Glutamatergic neuron (in vitro differentiated cells): Measurements from ENCODE around the gene LRRC75B. TPM values are rescaled to one million over a fixed set of nuclear protein-coding genes. Genes with fewer than 3 reads are reported as not detected.
A peak's percentile ranks its signal among the peaks of the same experiment; 100 is the strongest.
"Not testable (repeated sequence)": the region's sequence is repeated elsewhere in the genome, so short reads cannot be mapped to it uniquely, and the experiment has no call there.

Source experiments
- DNase-seq: peaks from one replicate; pipeline ENCODE4 v3.0.0; 2022
- H3K27ac Mint-ChIP-seq: one replicate; pipeline ENCODE4 v1.8.0; 2020; ENCODE audit warnings: mild to moderate bottlenecking, mixed read lengths, inconsistent platforms; ENCODE audit not compliant: unreplicated experiment
- H3K27me3 Mint-ChIP-seq: one replicate; pipeline ENCODE4 v1.8.0; 2020; ENCODE audit warnings: mild to moderate bottlenecking, moderate library complexity, mixed read lengths, inconsistent platforms; ENCODE audit not compliant: unreplicated experiment
- H3K36me3 Mint-ChIP-seq: one replicate; pipeline ENCODE4 v1.8.0; 2020; ENCODE audit warnings: mild to moderate bottlenecking, mixed read lengths, inconsistent platforms; ENCODE audit not compliant: unreplicated experiment
- H3K4me1 Mint-ChIP-seq: one replicate; pipeline ENCODE4 v1.8.0; 2020; ENCODE audit warnings: mild to moderate bottlenecking, low read depth, mixed read lengths, inconsistent platforms; ENCODE audit not compliant: unreplicated experiment
- H3K4me3 Mint-ChIP-seq: one replicate; pipeline ENCODE4 v1.8.0; 2020; ENCODE audit warnings: mild to moderate bottlenecking, mixed read lengths, inconsistent platforms; ENCODE audit not compliant: unreplicated experiment
- H3K9me3 Mint-ChIP-seq: one replicate; pipeline ENCODE4 v1.8.0; 2020; ENCODE audit warnings: mild to moderate bottlenecking, moderate library complexity, mixed read lengths, inconsistent platforms; ENCODE audit not compliant: unreplicated experiment
- CTCF ChIP-seq: fragments of 200-600 bp; sonication (generic); IDR thresholded peaks from one replicate; pipeline ENCODE4 v1.5.0; 2021; ENCODE audit not compliant: partially characterized antibody, unreplicated experiment
- total RNA-seq: library from RNA; stranded (reverse); fragmentation: NEBNext Ultra II Directional; extraction: Animal tissue kit (Norgen Biotek cat#: 25700); gene quantifications from one replicate; pipeline ENCODE4 v1.2.1, GENCODE V29; 2021; ENCODE audit not compliant: unreplicated experiment

The LRRC75B gene
- total RNA-seq, 1 donor from 2014 or later = 63.6 TPM

- no peak for TF ChIP-seq CTCF
- no peaks in the 10 kb centered on the region for H3K36me3 Mint-ChIP-seq
- H3K27me3 Mint-ChIP-seq = peaks cover 5% of the 10 kb centered on the region
- peaks cover 6% of the 10 kb centered on the region for H3K9me3 Mint-ChIP-seq
- peaks cover 8% of the 10 kb centered on the region for H3K4me1 Mint-ChIP-seq
- H3K4me3 Mint-ChIP-seq = peak overlapping the region; percentile 83
- peak overlapping the region; percentile 52 for H3K27ac Mint-ChIP-seq
- DNase-seq = no peak
Measured at GRCh38 chr22:24593836-24594568, 1.1 kb upstream of the LRRC75B start.

GRCh38 chr22:24593559-24593835 is 624 bp upstream of the LRRC75B start:
- H3K9me3 Mint-ChIP-seq, H3K36me3 Mint-ChIP-seq, H3K27me3 Mint-ChIP-seq, H3K4me1 Mint-ChIP-seq, DNase-seq: not testable (repeated sequence)
- Mint-ChIP-seq H3K4me3 (peak overlapping the region; percentile 83), H3K27ac (peak overlapping the region; percentile 89)

DNA sequence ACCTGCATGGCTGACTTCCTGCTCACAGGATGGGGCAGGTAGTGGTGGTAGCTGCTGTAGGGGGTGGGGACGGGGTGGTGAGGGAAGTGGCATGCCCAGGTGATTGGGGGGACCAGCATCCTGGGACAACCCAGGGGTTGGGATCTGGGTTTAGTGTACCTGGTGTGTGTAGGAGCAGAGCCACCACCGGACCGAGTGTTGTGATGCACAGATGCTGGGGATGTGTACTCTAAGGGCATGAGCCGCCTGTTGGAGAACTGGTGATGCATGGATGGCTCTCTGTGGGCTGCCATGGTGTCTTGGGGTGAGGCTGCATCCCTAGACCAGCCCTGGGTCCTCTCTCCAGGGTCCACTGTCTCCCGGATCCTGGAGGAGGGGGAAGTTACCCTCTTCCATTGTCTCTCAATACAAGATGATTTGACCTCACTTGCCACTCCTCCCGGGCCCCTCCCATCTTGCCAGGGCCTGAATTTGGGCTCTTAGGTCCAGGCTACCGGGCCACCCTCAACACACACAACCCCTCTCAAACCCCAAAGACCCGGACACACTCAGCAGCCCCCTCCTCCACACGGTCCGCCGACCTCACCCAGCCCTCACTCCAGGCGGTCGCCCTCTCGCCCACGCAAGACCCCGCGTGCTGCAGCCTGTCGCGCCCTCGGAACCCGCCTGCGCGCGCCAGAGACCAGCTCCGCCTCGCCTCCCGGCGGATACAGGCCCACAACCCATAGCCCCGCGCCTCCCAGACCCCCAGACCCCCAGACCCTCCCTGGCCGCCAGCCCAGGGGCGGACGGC is 619 bp downstream of the LRRC75B start:
- Mint-ChIP-seq H3K4me3 (peak overlapping the region; percentile 98), H3K4me1 (peaks cover 8% of the 10 kb centered on the region), H3K27ac (peak overlapping the region; percentile 98), H3K9me3 (peaks cover 6% of the 10 kb centered on the region), H3K36me3 (no peaks in the 10 kb centered on the region), H3K27me3 (peaks cover 5% of the 10 kb centered on the region)
- DNase-seq = peak; percentile 53
- TF ChIP-seq CTCF = no peak

GRCh38 chr22:24591286-24591830 is 1.5 kb downstream of the LRRC75B start:
- no peak for DNase-seq
- TF ChIP-seq CTCF = no peak
- no peak overlapping the region for H3K27ac Mint-ChIP-seq
- no peaks in the 10 kb centered on the region for H3K36me3 Mint-ChIP-seq
- H3K4me1 Mint-ChIP-seq = peaks cover 8% of the 10 kb centered on the region
- peaks cover 6% of the 10 kb centered on the region for H3K9me3 Mint-ChIP-seq
- H3K4me3 Mint-ChIP-seq = peak overlapping the region; percentile 42
- H3K27me3 Mint-ChIP-seq = peaks cover 5% of the 10 kb centered on the region

GRCh38 chr22:24590596-24591173 is 2.2 kb downstream of the LRRC75B start:
- no peak for DNase-seq
- Mint-ChIP-seq H3K4me1 (peaks cover 8% of the 10 kb centered on the region), H3K27ac (no peak overlapping the region), H3K4me3 (peak overlapping the region; percentile 34), H3K9me3 (peaks cover 6% of the 10 kb centered on the region), H3K36me3 (no peaks in the 10 kb centered on the region), H3K27me3 (peaks cover 5% of the 10 kb centered on the region)
- TF ChIP-seq CTCF = no peak
